Keratinocyte (primary cell): ENCODE data around the gene EPHB2.

ENCODE experiments used
- EZH2 ChIP-seq: IDR thresholded peaks from one replicate; pipeline ENCODE4 v1.6.1; 2012; ENCODE audit warnings: inconsistent platforms, mild to moderate bottlenecking, low read length, moderate library complexity
- TF ChIP-seq, protein P1 (sequence below), 3 experiments: IDR thresholded peaks in 1 of 3; conservative IDR thresholded peaks in 1 of 3; optimal IDR thresholded peaks in 1 of 3; 2 replicates in 2 of 3; 3 replicates in 1 of 3; pipeline versions ENCODE3 to v1.5.1; 2011; ENCODE audit warnings: low read length in 3 of 3, mild to moderate bottlenecking in 3 of 3, moderate library complexity in 2 of 3, control low read depth in 1 of 3, inconsistent platforms in 1 of 3; ENCODE audit not compliant: insufficient read depth in 2 of 3; ENCODE audit errors: extremely low read depth in 1 of 3

GRCh38 chr1:22801761-22802160, 91.1 kb downstream of the EPHB2 start:
- TF ChIP-seq, protein P1, sequence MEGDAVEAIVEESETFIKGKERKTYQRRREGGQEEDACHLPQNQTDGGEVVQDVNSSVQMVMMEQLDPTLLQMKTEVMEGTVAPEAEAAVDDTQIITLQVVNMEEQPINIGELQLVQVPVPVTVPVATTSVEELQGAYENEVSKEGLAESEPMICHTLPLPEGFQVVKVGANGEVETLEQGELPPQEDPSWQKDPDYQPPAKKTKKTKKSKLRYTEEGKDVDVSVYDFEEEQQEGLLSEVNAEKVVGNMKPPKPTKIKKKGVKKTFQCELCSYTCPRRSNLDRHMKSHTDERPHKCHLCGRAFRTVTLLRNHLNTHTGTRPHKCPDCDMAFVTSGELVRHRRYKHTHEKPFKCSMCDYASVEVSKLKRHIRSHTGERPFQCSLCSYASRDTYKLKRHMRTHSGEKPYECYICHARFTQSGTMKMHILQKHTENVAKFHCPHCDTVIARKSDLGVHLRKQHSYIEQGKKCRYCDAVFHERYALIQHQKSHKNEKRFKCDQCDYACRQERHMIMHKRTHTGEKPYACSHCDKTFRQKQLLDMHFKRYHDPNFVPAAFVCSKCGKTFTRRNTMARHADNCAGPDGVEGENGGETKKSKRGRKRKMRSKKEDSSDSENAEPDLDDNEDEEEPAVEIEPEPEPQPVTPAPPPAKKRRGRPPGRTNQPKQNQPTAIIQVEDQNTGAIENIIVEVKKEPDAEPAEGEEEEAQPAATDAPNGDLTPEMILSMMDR (optimal IDR thresholded peaks at IDR 0.05 in 1 of 3, IDR thresholded peaks at IDR 0.05 in 1 of 3, conservative IDR thresholded peaks at IDR 0.05 in 1 of 3; ENCODE audit: extremely low read depth in 1 of 3, insufficient read depth in 2 of 3, low read length in 3 of 3) = no peak
- no peak for TF ChIP-seq EZH2
